Measurements from ENCODE around the gene FOXP1.

DNA sequence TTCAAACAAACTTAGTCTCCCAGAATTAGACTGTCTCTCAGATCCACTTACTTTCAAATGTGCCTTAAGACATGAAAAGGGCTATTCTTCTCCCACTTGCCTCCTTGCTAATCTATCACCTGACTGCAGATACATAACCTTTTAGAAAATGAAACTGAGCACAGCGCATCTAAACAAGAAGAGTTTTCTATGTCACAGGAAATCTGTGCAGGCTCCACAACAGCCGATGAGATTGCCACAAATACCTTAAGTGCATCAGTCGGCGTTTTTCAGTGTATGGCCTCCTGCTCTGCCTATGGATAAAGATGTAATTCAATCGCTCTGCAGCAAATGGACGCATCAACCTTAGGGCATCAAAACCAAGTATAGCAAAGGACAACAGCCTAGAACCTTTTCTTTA lies 544.2 kb downstream of the FOXP1 start:
- TF ChIP-seq, protein P1, sequence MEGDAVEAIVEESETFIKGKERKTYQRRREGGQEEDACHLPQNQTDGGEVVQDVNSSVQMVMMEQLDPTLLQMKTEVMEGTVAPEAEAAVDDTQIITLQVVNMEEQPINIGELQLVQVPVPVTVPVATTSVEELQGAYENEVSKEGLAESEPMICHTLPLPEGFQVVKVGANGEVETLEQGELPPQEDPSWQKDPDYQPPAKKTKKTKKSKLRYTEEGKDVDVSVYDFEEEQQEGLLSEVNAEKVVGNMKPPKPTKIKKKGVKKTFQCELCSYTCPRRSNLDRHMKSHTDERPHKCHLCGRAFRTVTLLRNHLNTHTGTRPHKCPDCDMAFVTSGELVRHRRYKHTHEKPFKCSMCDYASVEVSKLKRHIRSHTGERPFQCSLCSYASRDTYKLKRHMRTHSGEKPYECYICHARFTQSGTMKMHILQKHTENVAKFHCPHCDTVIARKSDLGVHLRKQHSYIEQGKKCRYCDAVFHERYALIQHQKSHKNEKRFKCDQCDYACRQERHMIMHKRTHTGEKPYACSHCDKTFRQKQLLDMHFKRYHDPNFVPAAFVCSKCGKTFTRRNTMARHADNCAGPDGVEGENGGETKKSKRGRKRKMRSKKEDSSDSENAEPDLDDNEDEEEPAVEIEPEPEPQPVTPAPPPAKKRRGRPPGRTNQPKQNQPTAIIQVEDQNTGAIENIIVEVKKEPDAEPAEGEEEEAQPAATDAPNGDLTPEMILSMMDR (IDR thresholded peaks at IDR 0.05), result no peak
- TF ChIP-seq POLR2A (IDR thresholded peaks at IDR 0.05), result no peak
